Mesenchymal stem cell (in vitro differentiated cells and primary cell): ENCODE results near the gene ATF6.
"Not testable (repeated sequence)": the region's sequence is repeated elsewhere in the genome, so short reads cannot be mapped to it uniquely, and the experiment has no call there.

Experiments
- DNase-seq: peaks from one replicate; pipeline ENCODE4 v3.0.0-alpha.2; 2013
- H2AFZ ChIP-seq: one replicate; pipeline ENCODE4 v1.6.1; 2013; ENCODE audit warnings: low read depth, mild to moderate bottlenecking, control low read depth, inconsistent platforms, low read length, moderate library complexity
- H2AK5ac ChIP-seq: 2 replicates; pipeline ENCODE4 v1.6.1; 2013; ENCODE audit warnings: low read length, moderate library complexity, mild to moderate bottlenecking, inconsistent platforms; ENCODE audit not compliant: severe bottlenecking
- H2BK120ac ChIP-seq: one replicate; pipeline ENCODE4 v1.6.1; 2013; ENCODE audit warnings: low read depth, mild to moderate bottlenecking, inconsistent platforms, low read length, moderate library complexity
- H2BK12ac ChIP-seq, 2 experiments: one replicate each; pipeline ENCODE4 v1.6.1; 2013; ENCODE audit warnings: inconsistent platforms in 2 of 2, low read length in 2 of 2, mild to moderate bottlenecking in 2 of 2, moderate library complexity in 2 of 2, control low read depth in 1 of 2
- H2BK15ac ChIP-seq: one replicate; pipeline ENCODE4 v1.6.1; 2013; ENCODE audit warnings: mild to moderate bottlenecking, low read depth, inconsistent platforms; ENCODE audit not compliant: poor library complexity, severe bottlenecking
- H2BK5ac ChIP-seq: 2 replicates; pipeline ENCODE4 v1.6.1; 2013; ENCODE audit warnings: low read depth, mild to moderate bottlenecking, low read length, control low read depth, inconsistent platforms; ENCODE audit not compliant: poor library complexity, severe bottlenecking
- H3K14ac ChIP-seq, 2 experiments: one replicate each; pipeline ENCODE4 v1.6.1; 2013; ENCODE audit warnings: inconsistent platforms in 2 of 2, low read length in 2 of 2, control low read depth in 1 of 2, mild to moderate bottlenecking in 1 of 2, moderate library complexity in 1 of 2
- H3K18ac ChIP-seq, 2 experiments: one replicate each; pipeline ENCODE4 v1.6.1; 2013; ENCODE audit warnings: inconsistent platforms in 2 of 2, low read length in 2 of 2, control low read depth in 1 of 2, low read depth in 1 of 2, mild to moderate bottlenecking in 1 of 2
- H3K23ac ChIP-seq, 2 experiments: one replicate each; pipeline ENCODE4 v1.6.1; 2013; ENCODE audit warnings: inconsistent platforms in 2 of 2, low read length in 2 of 2, mild to moderate bottlenecking in 2 of 2, moderate library complexity in 2 of 2, control low read depth in 1 of 2
- H3K27ac ChIP-seq: 2 replicates; pipeline ENCODE4 v1.5.1; 2013; ENCODE audit warnings: mild to moderate bottlenecking, moderate library complexity, low read length, control low read depth, inconsistent platforms; ENCODE audit not compliant: poor library complexity, severe bottlenecking
- H3K27me3 ChIP-seq, 2 experiments: 2 replicates each; pipeline versions ENCODE4 v1.6.1 to v1.7.0; 2013; ENCODE audit warnings: low read length in 2 of 2, mild to moderate bottlenecking in 2 of 2, moderate library complexity in 2 of 2, control low read depth in 1 of 2, inconsistent platforms in 1 of 2; ENCODE audit not compliant: control insufficient read depth in 1 of 2, insufficient read depth in 1 of 2
- H3K36me3 ChIP-seq, 2 experiments: 2 replicates each; pipeline versions ENCODE4 v1.6.1 to v1.7.0; 2013; ENCODE audit warnings: low read length in 2 of 2, control low read depth in 1 of 2, inconsistent platforms in 1 of 2, low read depth in 1 of 2, mild to moderate bottlenecking in 1 of 2; ENCODE audit not compliant: insufficient read depth in 2 of 2, control insufficient read depth in 1 of 2
- H3K4ac ChIP-seq, 2 experiments: one replicate each; pipeline ENCODE4 v1.6.1; 2013; ENCODE audit warnings: inconsistent platforms in 2 of 2, low read length in 2 of 2, mild to moderate bottlenecking in 2 of 2, moderate library complexity in 2 of 2, control low read depth in 1 of 2, low read depth in 1 of 2
- H3K4me1 ChIP-seq: 2 replicates; pipeline ENCODE4 v1.6.1; 2013; ENCODE audit warnings: low read depth, low read length, control low read depth; ENCODE audit not compliant: control insufficient read depth, insufficient read depth
- H3K4me2 ChIP-seq: 2 replicates; pipeline ENCODE4 v1.6.1; 2013; ENCODE audit warnings: low read length, mild to moderate bottlenecking, inconsistent platforms; ENCODE audit not compliant: poor library complexity, severe bottlenecking
- H3K4me3 ChIP-seq, 2 experiments: 2 replicates each; pipeline versions ENCODE4 v1.5.1 to v1.7.0; 2013; ENCODE audit warnings: low read length in 2 of 2, mild to moderate bottlenecking in 2 of 2, control low read depth in 1 of 2, low read depth in 1 of 2; ENCODE audit not compliant: insufficient read depth in 1 of 2
- H3K79me1 ChIP-seq: replicated peaks from 2 replicates; pipeline ENCODE4 v1.6.1; 2013; ENCODE audit warnings: mild to moderate bottlenecking, control low read depth, low read length, inconsistent platforms; ENCODE audit not compliant: poor library complexity, severe bottlenecking
- H3K9ac ChIP-seq: 2 replicates; pipeline ENCODE4 v1.7.0; 2013; ENCODE audit warnings: mild to moderate bottlenecking, low read length, moderate library complexity
- H3K9me3 ChIP-seq: 2 replicates; pipeline ENCODE4 v1.7.0; 2013; ENCODE audit warnings: mild to moderate bottlenecking, low read length; ENCODE audit not compliant: control insufficient read depth
- H4K8ac ChIP-seq: one replicate; pipeline ENCODE4 v1.6.1; 2013; ENCODE audit warnings: inconsistent platforms, mild to moderate bottlenecking, low read length, moderate library complexity
- H4K91ac ChIP-seq: one replicate; pipeline ENCODE4 v1.6.1; 2013; ENCODE audit warnings: mild to moderate bottlenecking, low read length, inconsistent platforms
- WGBS: methylation state at CpG from one replicate; pipeline ENCODE4 v1.1.7; 2013; ENCODE audit warnings: mixed read lengths; 5-methylcytosine and 5-hydroxymethylcytosine counted together

ATF6 gene

GRCh38 chr1:161768461-161768860, 2.3 kb downstream of the ATF6 start:
- Histone ChIP-seq H2BK5ac (no peak overlapping the region), H2AK5ac (no peak overlapping the region), H3K4me1 (peaks cover 2% of the 10 kb centered on the region), H3K9me3 (no peaks in the 10 kb centered on the region), H3K23ac (no peak overlapping the region), H2BK12ac (no peak overlapping the region), H3K18ac (no peak overlapping the region), H3K27me3 (no peaks in the 10 kb centered on the region), H3K4me3 (no peak overlapping the region), H3K14ac (no peak overlapping the region), H3K4me2 (no peak overlapping the region), H3K36me3 (no peaks in the 10 kb centered on the region), H3K9ac (no peak overlapping the region), H4K8ac (no peak overlapping the region), H2AFZ (no peak overlapping the region), H3K4ac (no peak overlapping the region), H4K91ac (no peak overlapping the region), H2BK15ac (no peak overlapping the region), H3K27ac (no peak overlapping the region), H3K79me1 (peaks cover 5% of the 10 kb centered on the region), H2BK120ac (no peak overlapping the region)
- 98% methylated on average over 5 of the region's 5 CpGs for WGBS
- no peak for DNase-seq

GRCh38 chr1:161768986-161769672, 3.0 kb downstream of the ATF6 start:
- no peak overlapping the region for H3K4me2 ChIP-seq
- H2AFZ ChIP-seq: no peak overlapping the region
- no peak overlapping the region for H3K18ac ChIP-seq
- no peak overlapping the region for H4K8ac ChIP-seq
- H3K9me3 ChIP-seq: no peaks in the 10 kb centered on the region
- H2BK5ac ChIP-seq: no peak overlapping the region
- no peak overlapping the region for H4K91ac ChIP-seq
- H3K9ac ChIP-seq: no peak overlapping the region
- peaks cover 5% of the 10 kb centered on the region for H3K79me1 ChIP-seq
- no peak overlapping the region for H2BK120ac ChIP-seq
- H3K4ac ChIP-seq: no peak overlapping the region
- H2AK5ac ChIP-seq: no peak overlapping the region
- no peak overlapping the region for H3K27ac ChIP-seq
- H3K27me3 ChIP-seq: no peaks in the 10 kb centered on the region
- H2BK15ac ChIP-seq: no peak overlapping the region
- no peak overlapping the region for H3K14ac ChIP-seq
- no peak for DNase-seq
- no peak overlapping the region for H3K4me3 ChIP-seq
- no peaks in the 10 kb centered on the region for H3K36me3 ChIP-seq
- no peak overlapping the region for H3K23ac ChIP-seq
- no peak overlapping the region for H2BK12ac ChIP-seq
- H3K4me1 ChIP-seq: peaks cover 2% of the 10 kb centered on the region

- not testable (repeated sequence) for H3K9ac ChIP-seq, H2BK12ac ChIP-seq
Observed at GRCh38 chr1:161769673-161770045, 3.5 kb downstream of the ATF6 start.

GRCh38 chr1:161770250-161770649, 4.1 kb downstream of the ATF6 start:
- Histone ChIP-seq H4K8ac (no peak overlapping the region), H3K79me1 (peaks cover 5% of the 10 kb centered on the region), H4K91ac (no peak overlapping the region), H3K27me3 (no peaks in the 10 kb centered on the region), H2BK12ac (no peak overlapping the region), H3K14ac (no peak overlapping the region), H3K18ac (no peak overlapping the region), H2BK15ac (no peak overlapping the region), H3K9ac (no peak overlapping the region), H3K36me3 (no peaks in the 10 kb centered on the region), H3K4me2 (no peak overlapping the region), H3K23ac (no peak overlapping the region), H3K9me3 (no peaks in the 10 kb centered on the region), H3K4me1 (no peaks in the 10 kb centered on the region), H3K4ac (no peak overlapping the region), H2AK5ac (no peak overlapping the region), H2BK120ac (no peak overlapping the region), H3K4me3 (no peak overlapping the region), H3K27ac (no peak overlapping the region), H2BK5ac (no peak overlapping the region), H2AFZ (no peak overlapping the region)
- WGBS: 97% methylated on average over 2 of the region's 3 CpGs
- DNase-seq: no peak

More at GRCh38 chr1:161769673-161770045, 3.5 kb downstream of the ATF6 start:
- H3K18ac ChIP-seq, DNase-seq, H2AK5ac ChIP-seq, H2BK120ac ChIP-seq, H3K14ac ChIP-seq, H3K9me3 ChIP-seq, H2BK15ac ChIP-seq, H2BK5ac ChIP-seq, H3K4me1 ChIP-seq, H3K79me1 ChIP-seq, H3K27me3 ChIP-seq, H4K8ac ChIP-seq, H4K91ac ChIP-seq, H3K4me2 ChIP-seq, H3K4me3 ChIP-seq, H3K23ac ChIP-seq, H3K4ac ChIP-seq, H3K36me3 ChIP-seq, H2AFZ ChIP-seq, H3K27ac ChIP-seq: not testable (repeated sequence)
- 92% methylated on average over 5 of the region's 5 CpGs for whole genome bisulfite sequencing
